Caco-2 (cell line): ENCODE results near the gene SAMMSON. TPM values are rescaled to one million over a fixed set of nuclear protein-coding genes. Genes with fewer than 3 reads are reported as not detected.

Experiments used
- BruUV-seq: library from RNA; stranded (reverse); fragments of 400-500 nt; replicated peaks from 2 replicates; lab custom pipeline; 2021; lab: Mats Ljungman, UMichigan
- CTCF ChIA-PET: fragments of 300-600 bp; sonication (Branson Sonifier 250); formaldehyde crosslinking; loops from one replicate; lab custom pipeline; 2022; ENCODE audit warnings: antibody characterized with exemption; lab: Charles Lee
- POLR2A ChIA-PET: fragments of 300-600 bp; sonication (Branson Sonifier 250); formaldehyde crosslinking; loops from one replicate; lab custom pipeline; 2022; ENCODE audit warnings: antibody characterized with exemption; lab: Charles Lee
- DNase-seq, 2 experiments: peaks; one replicate each; pipeline versions ENCODE4 v3.0.0 to v3.0.0-alpha.2; 2020 to 2022
- H3K27me3 ChIP-seq: replicated peaks from 2 replicates; pipeline ENCODE4 v1.6.0; 2011; ENCODE audit warnings: low read length; ENCODE audit not compliant: control insufficient read depth, insufficient read depth
- H3K36me3 ChIP-seq: 2 replicates; pipeline ENCODE4 v1.5.1; 2011; ENCODE audit warnings: low read length; ENCODE audit not compliant: control insufficient read depth, insufficient read depth
- H3K4me1 ChIP-seq: fragments of 250-450 bp; sonication (Bioruptor Pico); 2 replicates; pipeline ENCODE4 v1.5.1; 2020; ENCODE audit warnings: mild to moderate bottlenecking
- H3K4me3 ChIP-seq: 2 replicates; pipeline ENCODE4 v1.5.1; 2011; ENCODE audit warnings: low read depth, mild to moderate bottlenecking, control low read depth, low read length
- H3K9me3 ChIP-seq: fragments of 250-450 bp; sonication (Bioruptor Pico); 2 replicates; pipeline ENCODE4 v1.5.1; 2020; ENCODE audit warnings: mild to moderate bottlenecking, moderate library complexity
- H3K27ac Mint-ChIP-seq: one replicate; pipeline ENCODE4 v1.8.0; 2022; ENCODE audit warnings: mixed read lengths; ENCODE audit not compliant: unreplicated experiment
- H3K27me3 Mint-ChIP-seq: one replicate; pipeline ENCODE4 v1.8.0; 2022; ENCODE audit warnings: mixed read lengths; ENCODE audit not compliant: insufficient read depth, unreplicated experiment
- H3K36me3 Mint-ChIP-seq: one replicate; pipeline ENCODE4 v1.8.0; 2022; ENCODE audit warnings: mild to moderate bottlenecking, mixed read lengths; ENCODE audit not compliant: insufficient read depth, unreplicated experiment
- H3K4me1 Mint-ChIP-seq: one replicate; pipeline ENCODE4 v1.8.0; 2022; ENCODE audit warnings: low read depth, mixed read lengths; ENCODE audit not compliant: unreplicated experiment
- H3K4me3 Mint-ChIP-seq: one replicate; pipeline ENCODE4 v1.8.0; 2022; ENCODE audit warnings: mild to moderate bottlenecking, moderate library complexity, mixed read lengths; ENCODE audit not compliant: unreplicated experiment
- H3K9me3 Mint-ChIP-seq: one replicate; pipeline ENCODE4 v1.8.0; 2022; ENCODE audit warnings: mixed read lengths; ENCODE audit not compliant: unreplicated experiment
- intact Hi-C: fragments of 100-400 bp; cut with micrococcal nuclease; formaldehyde crosslinking; loops from one replicate; pipeline ENCODE4 v1.10.0; 2022; ENCODE audit not compliant: unreplicated experiment
- total RNA-seq: library from RNA; stranded (reverse); gene quantifications from 2 replicates; pipeline ENCODE4 v1.2.3, GENCODE V29; 2022
- TF ChIP-seq, protein P1 (sequence below), 2 experiments: fragments of 200-600 bp in 1 of 2; IDR thresholded peaks; 1 replicate in 1 of 2; 2 replicates in 1 of 2; pipeline versions ENCODE4 v1.5.1 to v1.8.0; 2011 to 2022; ENCODE audit warnings: antibody characterized with exemption in 1 of 2, control low read depth in 1 of 2, inconsistent platforms in 1 of 2, low read depth in 1 of 2, low read length in 1 of 2, mild to moderate bottlenecking in 1 of 2, moderate library complexity in 1 of 2; ENCODE audit not compliant: insufficient read depth in 1 of 2, severe bottlenecking in 1 of 2, unreplicated experiment in 1 of 2

Gene SAMMSON
- total RNA-seq, 1 experiment from 2014 or later: not detected

DNA sequence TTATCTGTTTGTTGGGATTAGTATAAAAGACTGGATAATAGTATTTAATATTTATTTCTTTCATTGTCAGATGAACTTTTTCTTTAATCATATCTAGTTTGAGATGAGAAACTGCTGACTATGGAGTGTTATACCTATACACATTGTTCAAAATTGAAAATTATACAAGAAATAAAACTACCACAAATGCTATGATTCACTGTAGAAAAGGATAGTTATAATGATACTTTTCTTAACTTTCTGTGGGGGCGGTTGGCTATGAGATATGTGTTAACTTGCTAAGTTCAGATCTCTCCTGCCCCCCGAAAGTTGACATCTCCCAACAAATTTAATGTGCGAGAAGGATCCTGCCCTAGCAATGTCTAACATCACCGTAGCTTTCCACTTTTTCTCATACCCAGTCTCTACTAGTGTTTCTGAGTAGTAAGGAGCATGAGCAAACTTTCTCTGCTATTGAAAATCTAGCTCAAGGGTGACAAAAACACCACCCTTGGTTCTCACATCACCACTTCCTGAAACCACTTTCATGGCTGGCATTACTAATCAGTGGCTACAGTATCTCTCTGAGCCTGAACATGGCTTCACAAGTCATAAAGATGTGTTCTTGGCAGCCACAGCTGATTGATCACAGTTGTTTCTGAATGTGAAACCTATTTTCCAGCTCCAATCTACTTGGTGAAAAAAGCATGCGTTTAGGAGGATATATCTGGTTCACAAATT lies 15.8 kb upstream of the SAMMSON start:
- BruUV-seq: no TSS peak
- H3K9me3 Mint-ChIP-seq: no peaks in the 10 kb centered on the region
- H3K27me3 ChIP-seq: no peaks in the 10 kb centered on the region
- H3K36me3 Mint-ChIP-seq: no peaks in the 10 kb centered on the region
- H3K4me1 Mint-ChIP-seq: no peaks in the 10 kb centered on the region
- H3K4me3 ChIP-seq: no peak overlapping the region
- DNase-seq: no peak
- no peaks in the 10 kb centered on the region for H3K4me1 ChIP-seq
- no peak overlapping the region for H3K4me3 Mint-ChIP-seq
- H3K27me3 Mint-ChIP-seq: peaks cover 4% of the 10 kb centered on the region
- intact Hi-C loops: no loop called here
- ChIA-PET POLR2A (no interaction called here), CTCF (no interaction called here)
- H3K9me3 ChIP-seq: no peaks in the 10 kb centered on the region
- H3K36me3 ChIP-seq: no peaks in the 10 kb centered on the region
- no peak overlapping the region for H3K27ac Mint-ChIP-seq
- TF ChIP-seq, protein P1, sequence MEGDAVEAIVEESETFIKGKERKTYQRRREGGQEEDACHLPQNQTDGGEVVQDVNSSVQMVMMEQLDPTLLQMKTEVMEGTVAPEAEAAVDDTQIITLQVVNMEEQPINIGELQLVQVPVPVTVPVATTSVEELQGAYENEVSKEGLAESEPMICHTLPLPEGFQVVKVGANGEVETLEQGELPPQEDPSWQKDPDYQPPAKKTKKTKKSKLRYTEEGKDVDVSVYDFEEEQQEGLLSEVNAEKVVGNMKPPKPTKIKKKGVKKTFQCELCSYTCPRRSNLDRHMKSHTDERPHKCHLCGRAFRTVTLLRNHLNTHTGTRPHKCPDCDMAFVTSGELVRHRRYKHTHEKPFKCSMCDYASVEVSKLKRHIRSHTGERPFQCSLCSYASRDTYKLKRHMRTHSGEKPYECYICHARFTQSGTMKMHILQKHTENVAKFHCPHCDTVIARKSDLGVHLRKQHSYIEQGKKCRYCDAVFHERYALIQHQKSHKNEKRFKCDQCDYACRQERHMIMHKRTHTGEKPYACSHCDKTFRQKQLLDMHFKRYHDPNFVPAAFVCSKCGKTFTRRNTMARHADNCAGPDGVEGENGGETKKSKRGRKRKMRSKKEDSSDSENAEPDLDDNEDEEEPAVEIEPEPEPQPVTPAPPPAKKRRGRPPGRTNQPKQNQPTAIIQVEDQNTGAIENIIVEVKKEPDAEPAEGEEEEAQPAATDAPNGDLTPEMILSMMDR (IDR thresholded peaks at IDR 0.05; ENCODE audit: insufficient read depth in 1 of 2, low read depth in 1 of 2, low read length in 1 of 2, severe bottlenecking in 1 of 2, unreplicated experiment in 1 of 2): no peak

DNA sequence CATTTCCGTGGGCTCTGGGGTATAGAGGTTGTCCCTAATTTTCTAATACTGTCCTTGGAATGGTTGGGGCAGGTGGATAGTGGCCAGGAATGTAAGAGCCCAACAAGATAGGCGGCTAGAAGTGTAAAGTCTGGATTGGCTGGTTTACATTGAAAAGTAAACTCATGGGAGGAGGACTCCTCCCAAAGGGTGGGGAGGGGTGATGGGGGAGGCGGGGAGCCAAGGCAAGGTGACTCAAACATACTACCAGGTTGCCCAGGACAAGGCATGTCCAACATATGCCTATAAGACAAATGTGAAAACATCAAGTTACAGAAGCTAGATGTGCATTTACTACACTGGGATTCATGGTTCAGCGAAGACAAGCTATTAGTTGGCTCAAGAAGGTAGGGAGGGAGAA lies 14.3 kb upstream of the SAMMSON start:
- Mint-ChIP-seq H3K27ac (no peak overlapping the region), H3K27me3 (peaks cover 4% of the 10 kb centered on the region), H3K4me3 (no peak overlapping the region), H3K36me3 (no peaks in the 10 kb centered on the region), H3K4me1 (no peaks in the 10 kb centered on the region), H3K9me3 (no peaks in the 10 kb centered on the region)
- H3K27me3 ChIP-seq: no peaks in the 10 kb centered on the region
- H3K9me3 ChIP-seq: no peaks in the 10 kb centered on the region
- no peaks in the 10 kb centered on the region for H3K4me1 ChIP-seq
- TF ChIP-seq, protein P1 (IDR thresholded peaks at IDR 0.05; ENCODE audit: insufficient read depth in 1 of 2, low read depth in 1 of 2, low read length in 1 of 2, severe bottlenecking in 1 of 2, unreplicated experiment in 1 of 2): no peak
- H3K4me3 ChIP-seq: no peak overlapping the region
- DNase-seq: no peak
- CTCF ChIA-PET: no interaction called here
- intact Hi-C loops: no loop called here
- POLR2A ChIA-PET: no interaction called here
- no peaks in the 10 kb centered on the region for H3K36me3 ChIP-seq
- no TSS peak for BruUV-seq

DNA sequence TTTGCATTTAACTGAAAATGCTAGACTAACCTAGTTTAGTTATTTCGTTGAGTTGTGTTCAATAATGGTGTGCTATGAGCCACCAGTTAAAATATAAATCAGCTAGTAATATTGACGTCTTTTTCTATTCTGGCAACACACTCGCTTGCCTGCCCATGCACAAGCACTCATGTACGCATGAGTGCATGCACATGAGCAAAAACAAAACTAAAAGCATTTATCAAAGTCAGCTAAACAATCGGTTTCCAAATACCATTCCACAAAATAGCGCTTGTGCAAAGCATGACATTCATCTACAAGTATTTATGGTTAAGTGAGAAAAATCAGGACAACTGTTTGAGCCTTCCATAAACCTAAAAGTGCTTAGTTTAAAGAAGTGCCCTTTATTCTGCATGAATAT lies 13.1 kb upstream of the SAMMSON start:
- no peaks in the 10 kb centered on the region for H3K4me1 Mint-ChIP-seq

More for the DNA sequence above, 13.1 kb upstream of the SAMMSON start:
- H3K9me3 ChIP-seq: no peaks in the 10 kb centered on the region
- ChIA-PET POLR2A (no interaction called here), CTCF (no interaction called here)
- H3K27me3 ChIP-seq: no peaks in the 10 kb centered on the region
- Mint-ChIP-seq H3K27me3 (peaks cover 4% of the 10 kb centered on the region), H3K36me3 (no peaks in the 10 kb centered on the region), H3K27ac (no peak overlapping the region), H3K4me3 (no peak overlapping the region), H3K9me3 (no peaks in the 10 kb centered on the region)
- H3K36me3 ChIP-seq: no peaks in the 10 kb centered on the region
- no TSS peak for BruUV-seq
- DNase-seq: no peak
- H3K4me3 ChIP-seq: no peak overlapping the region
- H3K4me1 ChIP-seq: no peaks in the 10 kb centered on the region
- intact Hi-C loops: no loop called here
- TF ChIP-seq, protein P1 (IDR thresholded peaks at IDR 0.05; ENCODE audit: insufficient read depth in 1 of 2, low read depth in 1 of 2, low read length in 1 of 2, severe bottlenecking in 1 of 2, unreplicated experiment in 1 of 2): no peak
